Thymus (tissue), 11 donors: ENCODE results near the gene RPS6KC1. TPM values are rescaled to one million over a fixed set of nuclear protein-coding genes. Genes with fewer than 3 reads are reported as not detected.
"Not testable (repeated sequence)": the region's sequence is repeated elsewhere in the genome, so short reads cannot be mapped to it uniquely, and the experiment has no call there.

Experiments used
- DNase-seq, 9 donors: peaks; one replicate each; pipeline ENCODE4 v3.0.0-alpha.2; 2013; ENCODE audit warnings: low spot score in 9 of 9, low read depth in 6 of 9, missing footprints in 1 of 9
- H3K27ac ChIP-seq, 2 donors: one replicate each; pipeline ENCODE4 v1.5.1; 2013; ENCODE audit warnings: control low read depth in 1 of 2, low read depth in 1 of 2, low read length in 1 of 2, mild to moderate bottlenecking in 1 of 2, moderate library complexity in 1 of 2
- H3K27me3 ChIP-seq, 2 donors: one replicate each; pipeline ENCODE4 v1.5.1; 2013; ENCODE audit warnings: low read length in 1 of 2; ENCODE audit not compliant: control insufficient read depth in 2 of 2, insufficient read depth in 1 of 2
- H3K36me3 ChIP-seq, 2 donors: one replicate each; pipeline ENCODE4 v1.5.1; 2013; ENCODE audit warnings: low read length in 1 of 2, mild to moderate bottlenecking in 1 of 2, moderate library complexity in 1 of 2; ENCODE audit not compliant: control insufficient read depth in 2 of 2, insufficient read depth in 2 of 2
- H3K4me1 ChIP-seq, 2 donors: one replicate each; pipeline ENCODE4 v1.5.1; 2013; ENCODE audit warnings: low read length in 2 of 2; ENCODE audit not compliant: control insufficient read depth in 2 of 2, insufficient read depth in 2 of 2
- H3K4me3 ChIP-seq, 2 donors: one replicate each; pipeline ENCODE4 v1.5.1; 2013; ENCODE audit warnings: low read length in 2 of 2, control low read depth in 1 of 2, mild to moderate bottlenecking in 1 of 2
- H3K9me3 ChIP-seq, 2 donors: one replicate each; pipeline ENCODE4 v1.5.1; 2013; ENCODE audit warnings: low read length in 1 of 2, mild to moderate bottlenecking in 1 of 2; ENCODE audit not compliant: control insufficient read depth in 2 of 2, insufficient read depth in 1 of 2
- whole genome bisulfite sequencing: extraction: QIAGEN DNeasy Blood & Tissue Kit; methylation state at CpG from one replicate; pipeline ENCODE4 v1.1.7; 2013; 5-methylcytosine and 5-hydroxymethylcytosine counted together
- polyA plus RNA-seq: library from polyadenylated mRNA; stranded (reverse); fragments of 200-250 nt; gene quantifications from one replicate; pipeline ENCODE4 v1.2.3, GENCODE V29; 2013
- total RNA-seq: library from RNA; stranded (reverse); fragments of 120-200 nt; gene quantifications from one replicate; pipeline ENCODE4 v1.2.4, GENCODE V29; 2013
- donor health status: healthy.

RPS6KC1 gene
- total and polyA plus RNA-seq, 2 donors: 7.2 to 8.8 TPM

DNA sequence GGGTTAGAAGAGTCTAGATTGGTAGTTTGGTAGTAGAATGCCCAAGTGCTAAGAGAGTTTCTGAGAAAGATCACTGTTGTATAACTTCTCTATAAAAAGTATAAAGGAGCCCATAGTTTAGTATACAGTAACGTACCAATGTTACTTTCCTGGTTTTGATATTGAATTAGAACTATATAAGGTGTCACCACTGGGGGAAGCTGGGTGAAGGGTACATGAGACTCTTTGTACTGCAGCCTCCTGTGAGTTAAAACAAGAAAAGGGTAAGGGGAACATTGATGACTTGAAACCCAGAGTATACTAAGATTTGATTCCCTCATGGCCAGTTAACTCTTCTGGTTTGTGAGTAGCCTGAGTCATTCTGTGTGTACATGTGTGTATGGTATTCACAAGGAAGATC lies 129.8 kb downstream of the RPS6KC1 start:
- H3K4me3 ChIP-seq: no peak overlapping the region
- 99% methylated on average over 1 of the region's 1 CpG for WGBS
- peaks cover 0 to 3% of the 10 kb centered on the region in 2 donors for H3K36me3 ChIP-seq

GRCh38 chr1:213183036-213183672 lies 132.1 kb downstream of the RPS6KC1 start:
- Histone ChIP-seq H3K27me3 (no peaks in the 10 kb centered on the region), H3K36me3 (peaks cover 0 to 4% of the 10 kb centered on the region in 2 donors), H3K4me1 (no peaks in the 10 kb centered on the region), H3K27ac (no peak overlapping the region), H3K4me3 (no peak overlapping the region), H3K9me3 (peaks cover 0 to 1% of the 10 kb centered on the region in 2 donors)
- no peak for DNase-seq
- WGBS: 94% methylated on average over 3 of the region's 3 CpGs

More for the DNA sequence above, 129.8 kb downstream of the RPS6KC1 start:
- no peaks in the 10 kb centered on the region for H3K9me3 ChIP-seq
- H3K27me3 ChIP-seq: no peaks in the 10 kb centered on the region
- H3K27ac ChIP-seq: no peak overlapping the region
- no peak for DNase-seq
- no peaks in the 10 kb centered on the region for H3K4me1 ChIP-seq

DNA sequence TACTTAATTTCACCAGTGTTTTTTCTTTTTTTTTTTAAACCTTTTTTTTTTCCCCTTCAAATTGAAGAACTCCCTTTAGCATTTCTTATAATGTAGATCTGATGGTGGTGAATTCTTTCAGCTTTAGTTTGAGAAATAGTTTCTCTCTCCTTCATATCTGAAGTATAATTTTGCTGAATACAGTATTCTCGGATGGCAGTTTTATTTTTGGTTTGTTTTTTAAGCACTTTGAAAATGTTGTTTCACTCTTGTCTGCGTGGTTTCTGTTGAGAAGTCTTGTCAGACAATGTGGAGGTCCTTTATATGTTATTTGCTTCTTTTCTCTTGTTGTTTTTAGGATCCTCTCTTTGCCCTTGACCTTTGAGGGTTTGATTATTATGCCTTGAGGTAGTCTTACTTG lies 135.1 kb downstream of the RPS6KC1 start:
- H3K27me3 ChIP-seq: no peaks in the 10 kb centered on the region
- DNase-seq: peak in 1 of 9 donors; percentile 4
- H3K4me3 ChIP-seq: no peak overlapping the region
- peaks cover 0 to 1% of the 10 kb centered on the region in 2 donors for H3K9me3 ChIP-seq
- H3K4me1 ChIP-seq: no peaks in the 10 kb centered on the region
- 98% methylated on average over 2 of the region's 2 CpGs for WGBS
- peaks cover 0 to 4% of the 10 kb centered on the region in 2 donors for H3K36me3 ChIP-seq
- no peak overlapping the region for H3K27ac ChIP-seq

DNA sequence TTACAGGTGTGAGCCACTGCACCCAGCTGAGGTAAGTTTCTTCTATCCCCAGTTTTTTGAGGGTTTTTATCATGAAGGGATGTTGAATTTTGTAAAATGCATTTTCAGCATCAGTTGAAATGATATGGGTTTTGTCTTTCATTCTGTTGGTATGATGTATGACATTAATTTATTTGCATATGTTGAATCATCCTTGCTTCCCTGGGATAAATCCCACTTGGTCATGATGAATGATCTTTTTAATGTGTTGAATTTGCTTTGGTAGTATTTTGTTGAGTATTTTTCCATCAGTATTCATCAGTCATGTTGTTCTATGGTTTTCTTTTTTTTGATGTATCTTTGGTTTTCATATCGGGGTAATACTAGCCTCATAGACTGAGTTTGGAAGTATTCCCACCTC lies 141.0 kb downstream of the RPS6KC1 start:
- DNase-seq: no peak

GRCh38 chr1:213194383-213194782 lies 143.3 kb downstream of the RPS6KC1 start:
- Histone ChIP-seq H3K36me3 (no peaks in the 10 kb centered on the region), H3K27ac (no peak overlapping the region), H3K4me1 (no peaks in the 10 kb centered on the region), H3K27me3 (no peaks in the 10 kb centered on the region), H3K9me3 (no peaks in the 10 kb centered on the region), H3K4me3 (no peak overlapping the region)
- 98% methylated on average over 5 of the region's 5 CpGs for WGBS
- no peak for DNase-seq

More for the DNA sequence above, 141.0 kb downstream of the RPS6KC1 start:
- H3K27ac ChIP-seq: no peak overlapping the region
- H3K4me1 ChIP-seq: no peaks in the 10 kb centered on the region
- 93% methylated on average over 1 of the region's 1 CpG for WGBS
- H3K36me3 ChIP-seq: no peaks in the 10 kb centered on the region
- no peak overlapping the region for H3K4me3 ChIP-seq
- H3K9me3 ChIP-seq: no peaks in the 10 kb centered on the region
- H3K27me3 ChIP-seq: no peaks in the 10 kb centered on the region

GRCh38 chr1:213194855-213195254 lies 143.8 kb downstream of the RPS6KC1 start:
- Histone ChIP-seq H3K27me3 (no peaks in the 10 kb centered on the region), H3K9me3 (no peaks in the 10 kb centered on the region), H3K4me3 (no peak overlapping the region), H3K27ac (no peak overlapping the region), H3K4me1 (no peaks in the 10 kb centered on the region), H3K36me3 (no peaks in the 10 kb centered on the region)
- DNase-seq: no peak

GRCh38 chr1:213196328-213197054 lies 145.4 kb downstream of the RPS6KC1 start:
- not testable (repeated sequence) for H3K4me1 ChIP-seq, H3K36me3 ChIP-seq, H3K27ac ChIP-seq, H3K27me3 ChIP-seq, DNase-seq, H3K9me3 ChIP-seq, H3K4me3 ChIP-seq
- WGBS: 97% methylated on average over 10 of the region's 10 CpGs

GRCh38 chr1:213200630-213201029 lies 149.6 kb downstream of the RPS6KC1 start:
- Histone ChIP-seq H3K27ac (no peak overlapping the region), H3K4me3 (no peak overlapping the region)
- 97% methylated on average over 3 of the region's 3 CpGs for WGBS

GRCh38 chr1:213201380-213202155 lies 150.5 kb downstream of the RPS6KC1 start:
- Histone ChIP-seq H3K9me3 (no peaks in the 10 kb centered on the region), H3K4me1 (no peaks in the 10 kb centered on the region), H3K4me3 (no peak overlapping the region), H3K36me3 (no peaks in the 10 kb centered on the region), H3K27me3 (no peaks in the 10 kb centered on the region), H3K27ac (no peak overlapping the region)
- no peak for DNase-seq
- 99% methylated on average over 1 of the region's 1 CpG for WGBS

More at GRCh38 chr1:213200630-213201029, 149.6 kb downstream of the RPS6KC1 start:
- no peak for DNase-seq
- Histone ChIP-seq H3K36me3 (no peaks in the 10 kb centered on the region), H3K4me1 (no peaks in the 10 kb centered on the region), H3K27me3 (no peaks in the 10 kb centered on the region), H3K9me3 (no peaks in the 10 kb centered on the region)
